ENCODE data around the gene FAM83C.

The FAM83C gene

GRCh38 chr20:35280523-35280922 lies 11.7 kb downstream of the FAM83C start:
- TF ChIP-seq ZFX (IDR thresholded peaks at IDR 0.05; ENCODE audit: borderline replicate concordance), result no peak
- no peak for TF ChIP-seq CTCF (IDR thresholded peaks at IDR 0.05)
- peak overlapping the region; percentile 8; the same call in 1 of the 2 replicates for H3K27ac ChIP-seq

- no peak for TF ChIP-seq ZFX (IDR thresholded peaks at IDR 0.05; ENCODE audit: borderline replicate concordance)
- no peak for TF ChIP-seq CTCF (IDR thresholded peaks at IDR 0.05)
- H3K27ac ChIP-seq, result peak overlapping the region; percentile 87
Measured at GRCh38 chr20:35279533-35280174, 12.6 kb downstream of the FAM83C start.

GRCh38 chr20:35279040-35279439 lies 13.2 kb downstream of the FAM83C start:
- TF ChIP-seq ZFX (IDR thresholded peaks at IDR 0.05; ENCODE audit: borderline replicate concordance) (no peak), CTCF (IDR thresholded peaks at IDR 0.05) (no peak)
- H3K27ac ChIP-seq, result peak overlapping the region; percentile 87

GRCh38 chr20:35277531-35278395 lies 14.5 kb downstream of the FAM83C start, which contains the start of gene MMP24OS:
TSS of gene MMP24OS (minus strand) at chr20:35278122. CDS start at chr20:35277929, 193 bp downstream.
- no peak for TF ChIP-seq ZFX (IDR thresholded peaks at IDR 0.05; ENCODE audit: borderline replicate concordance)
- peak; percentile 57 for TF ChIP-seq CTCF (IDR thresholded peaks at IDR 0.05)
- peak within 1 kb of the TSS; percentile 87 for H3K27ac ChIP-seq

DNA sequence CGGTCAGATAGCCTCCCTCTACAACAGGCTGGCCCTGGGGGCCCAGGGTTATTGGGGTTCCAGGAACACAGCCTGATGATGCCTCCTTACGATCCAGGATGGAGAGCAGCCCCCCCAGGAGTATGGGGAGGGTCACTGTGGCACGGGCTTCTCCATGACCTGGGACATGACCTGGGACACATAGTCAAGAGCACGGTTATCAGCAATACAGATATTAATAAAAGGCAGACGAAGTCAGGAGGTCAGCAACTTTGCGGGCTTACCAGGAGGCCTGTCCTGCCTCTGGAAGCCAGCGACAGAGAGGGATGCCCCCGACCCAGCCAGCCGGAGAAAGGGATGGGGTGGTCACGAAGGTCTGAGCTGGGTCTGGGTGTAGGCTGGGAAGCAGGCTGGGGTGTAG lies 15.1 kb downstream of the FAM83C start:
- peak overlapping the region; percentile 87 for H3K27ac ChIP-seq
- no peak for TF ChIP-seq CTCF (IDR thresholded peaks at IDR 0.05)
- TF ChIP-seq ZFX (IDR thresholded peaks at IDR 0.05; ENCODE audit: borderline replicate concordance), result no peak

DNA sequence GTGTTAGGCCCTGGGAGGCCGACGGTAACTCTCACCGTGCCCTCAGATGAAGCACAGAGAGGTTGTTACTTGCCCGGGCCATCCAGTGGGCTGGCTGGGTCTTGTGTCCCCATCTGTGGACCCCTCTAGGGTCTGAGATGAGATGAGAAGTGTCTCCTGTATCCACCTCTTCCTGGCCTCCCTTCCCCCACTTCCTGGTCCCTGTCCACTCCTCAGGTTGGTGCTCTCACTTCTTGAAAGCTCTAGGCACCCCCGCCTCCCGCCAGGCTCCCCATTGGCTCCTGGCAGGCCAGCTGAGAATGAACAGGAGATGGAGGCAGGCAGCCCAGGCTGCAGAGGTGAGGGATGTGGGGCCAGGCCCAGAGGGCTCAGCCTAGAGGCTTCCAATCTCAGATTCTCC lies 15.8 kb downstream of the FAM83C start:
- TF ChIP-seq ZFX (IDR thresholded peaks at IDR 0.05; ENCODE audit: borderline replicate concordance) (no peak), CTCF (IDR thresholded peaks at IDR 0.05) (no peak)
- H3K27ac ChIP-seq, result peak overlapping the region; percentile 87
